ENCODE results near the gene SELENOS. TPM values are rescaled to one million over a fixed set of nuclear protein-coding genes. Genes with fewer than 3 reads are reported as not detected.

SELENOS gene
- total RNA-seq: 78.5 TPM
- long read RNA-seq, transcript SELENOS-203 (6 exons, 1,188 nt): major isoform, 173 of 186 reads
- long read RNA-seq, partial matches to known transcripts: 1 of 186 reads
- long read RNA-seq, other reads (novel, unspliced or antisense): 8 of 186 reads

- ATAC-seq (peak; percentile 99), DNase-seq (peak; percentile 96)
- no peaks in the 10 kb centered on the region for H3K27me3 ChIP-seq
- intact Hi-C loops (cut with DNase I): no loop called here
- H3K27ac ChIP-seq: peak within 1 kb of the TSS; percentile 94
- TF ChIP-seq CTCF (IDR thresholded peaks at IDR 0.05): no peak
- peaks cover 20% of the 10 kb centered on the region for H3K4me1 ChIP-seq
- peak within 1 kb of the TSS; percentile 87 for H3K4me3 ChIP-seq
- H3K9me3 ChIP-seq: no peaks in the 10 kb centered on the region
- peaks cover 69% of the 10 kb centered on the region for H3K36me3 ChIP-seq
Measured at GRCh38 chr15:101277038-101277822, at the start of gene SELENOS. Gene SELENOS, minus strand, starts transcription at chr15:101277485. Its CDS starts 68 bp downstream, at chr15:101277417.

GRCh38 chr15:101326462-101327146 lies 49.3 kb upstream of the SELENOS start:
- H3K4me3 ChIP-seq: no peak overlapping the region
- TF ChIP-seq CTCF (IDR thresholded peaks at IDR 0.05): no peak
- no peaks in the 10 kb centered on the region for H3K27me3 ChIP-seq
- H3K9me3 ChIP-seq: no peaks in the 10 kb centered on the region
- DNase-seq: peak; percentile 57
- intact Hi-C loops (cut with DNase I): no loop called here
- no peak overlapping the region for H3K27ac ChIP-seq
- no peaks in the 10 kb centered on the region for H3K36me3 ChIP-seq
- no peaks in the 10 kb centered on the region for H3K4me1 ChIP-seq
- ATAC-seq: no peak

- TF ChIP-seq CTCF (IDR thresholded peaks at IDR 0.05): no peak
- H3K9me3 ChIP-seq: no peaks in the 10 kb centered on the region
- no peak overlapping the region for H3K4me3 ChIP-seq
- H3K27me3 ChIP-seq: no peaks in the 10 kb centered on the region
- intact Hi-C loops (cut with DNase I): no loop called here
- ATAC-seq (no peak), DNase-seq (no peak)
- H3K36me3 ChIP-seq: no peaks in the 10 kb centered on the region
- H3K4me1 ChIP-seq: no peaks in the 10 kb centered on the region
- H3K27ac ChIP-seq: no peak overlapping the region
Measured at GRCh38 chr15:101326026-101326315, 48.7 kb upstream of the SELENOS start.

GRCh38 chr15:101325263-101326025 lies 48.2 kb upstream of the SELENOS start:
- no peak overlapping the region for H3K27ac ChIP-seq
- TF ChIP-seq CTCF (IDR thresholded peaks at IDR 0.05): no peak
- H3K4me1 ChIP-seq: no peaks in the 10 kb centered on the region
- H3K9me3 ChIP-seq: no peaks in the 10 kb centered on the region
- H3K4me3 ChIP-seq: no peak overlapping the region
- H3K36me3 ChIP-seq: no peaks in the 10 kb centered on the region
- DNase-seq (peak; percentile 56), ATAC-seq (no peak)
- intact Hi-C loops (cut with DNase I): no loop called here
- no peaks in the 10 kb centered on the region for H3K27me3 ChIP-seq

GRCh38 chr15:101324524-101325177 lies 47.4 kb upstream of the SELENOS start:
- H3K4me1 ChIP-seq: no peaks in the 10 kb centered on the region
- H3K9me3 ChIP-seq: no peaks in the 10 kb centered on the region
- ATAC-seq: peak; percentile 13
- H3K4me3 ChIP-seq: no peak overlapping the region
- no peaks in the 10 kb centered on the region for H3K36me3 ChIP-seq
- TF ChIP-seq CTCF (IDR thresholded peaks at IDR 0.05): no peak
- DNase-seq: peak; percentile 55
- H3K27me3 ChIP-seq: no peaks in the 10 kb centered on the region
- H3K27ac ChIP-seq: no peak overlapping the region
- intact Hi-C loops (cut with DNase I): no loop called here

Data from upper lobe of right lung (tissue), 1 donor.